Natural killer cell (primary cell): ENCODE results near the gene PAXIP1. TPM values are rescaled to one million over a fixed set of nuclear protein-coding genes. Genes with fewer than 3 reads are reported as not detected.
A peak's percentile ranks its signal among the peaks of the same experiment; 100 is the strongest.

Experiments
- ATAC-seq, 3 donors: fragments of 150-1000 bp in 2 of 3; fragments of 200-7000 bp in 1 of 3; cut with Tn5 transposase; 1 replicate in 1 of 3; 2 replicates in 2 of 3; pipeline ENCODE4 v1.10.0; 2021; ENCODE audit warnings: mild to moderate bottlenecking in 2 of 3, moderate library complexity in 2 of 3
- DNase-seq, 2 donors: peaks; one replicate each; pipeline versions ENCODE4 v3.0.0 to v3.0.0-alpha.2; 2013 to 2021; ENCODE audit warnings: mixed read lengths in 1 of 2
- H3K27ac ChIP-seq: one replicate; pipeline ENCODE4 v1.5.1; 2013; ENCODE audit warnings: mild to moderate bottlenecking, low read length
- H3K27me3 ChIP-seq: one replicate; pipeline ENCODE4 v1.6.1; 2013; ENCODE audit warnings: low read length; ENCODE audit not compliant: control insufficient read depth, insufficient read depth
- H3K36me3 ChIP-seq: one replicate; pipeline ENCODE4 v1.6.1; 2013; ENCODE audit warnings: low read length; ENCODE audit not compliant: control insufficient read depth, insufficient read depth
- H3K4me1 ChIP-seq: one replicate; pipeline ENCODE4 v1.6.1; 2013; ENCODE audit warnings: low read length; ENCODE audit not compliant: control insufficient read depth, insufficient read depth
- H3K4me3 ChIP-seq: one replicate; pipeline ENCODE4 v1.5.1; 2013; ENCODE audit warnings: low read length
- H3K9me3 ChIP-seq: one replicate; pipeline ENCODE4 v1.6.1; 2013; ENCODE audit warnings: low read length; ENCODE audit not compliant: control insufficient read depth, insufficient read depth
- H3K27ac Mint-ChIP-seq, 2 donors: one replicate each; pipeline ENCODE4 v1.8.0; 2022; ENCODE audit warnings: mild to moderate bottlenecking in 2 of 2, mixed read lengths in 2 of 2, moderate library complexity in 1 of 2
- H3K27me3 Mint-ChIP-seq, 2 donors: one replicate each; pipeline ENCODE4 v1.8.0; 2022; ENCODE audit warnings: low read depth in 2 of 2, mixed read lengths in 2 of 2
- H3K36me3 Mint-ChIP-seq: one replicate; pipeline ENCODE4 v1.8.0; 2022; ENCODE audit warnings: mixed read lengths
- H3K4me1 Mint-ChIP-seq, 2 donors: one replicate each; pipeline ENCODE4 v1.8.0; 2022; ENCODE audit warnings: mixed read lengths in 2 of 2
- H3K4me3 Mint-ChIP-seq: one replicate; pipeline ENCODE4 v1.8.0; 2022; ENCODE audit warnings: mild to moderate bottlenecking, moderate library complexity, mixed read lengths
- H3K9me3 Mint-ChIP-seq, 2 donors: one replicate each; pipeline ENCODE4 v1.8.0; 2022; ENCODE audit warnings: mixed read lengths in 2 of 2
- WGBS: methylation state at CpG from one replicate; pipeline ENCODE4 v1.1.7; 2013; ENCODE audit warnings: missing lambda C conversion rate; ENCODE audit not compliant: insufficient coverage; 5-methylcytosine and 5-hydroxymethylcytosine counted together
- intact Hi-C: fragments of 100-400 bp; cut with micrococcal nuclease; formaldehyde crosslinking; loops from one replicate; pipeline ENCODE4 v1.14.2; 2022
- total RNA-seq, 4 donors: library from RNA; stranded (reverse); fragments of 120-200 nt in 1 of 4; gene quantifications; one replicate each; pipeline versions ENCODE4 v1.2.3 to v1.2.4, GENCODE V29; 2013 to 2022
- TF ChIP-seq, protein P1 (sequence below): fragments of 200-600 bp; IDR thresholded peaks from one replicate; pipeline ENCODE4 v1.8.0; 2022; ENCODE audit warnings: antibody characterized with exemption

The PAXIP1 gene
- total RNA-seq, 3 donors from 2014 or later (not counting 1 experiment from before 2014, with no cell fraction given): 8.7 to 13.8 (median 11.2) TPM

DNA sequence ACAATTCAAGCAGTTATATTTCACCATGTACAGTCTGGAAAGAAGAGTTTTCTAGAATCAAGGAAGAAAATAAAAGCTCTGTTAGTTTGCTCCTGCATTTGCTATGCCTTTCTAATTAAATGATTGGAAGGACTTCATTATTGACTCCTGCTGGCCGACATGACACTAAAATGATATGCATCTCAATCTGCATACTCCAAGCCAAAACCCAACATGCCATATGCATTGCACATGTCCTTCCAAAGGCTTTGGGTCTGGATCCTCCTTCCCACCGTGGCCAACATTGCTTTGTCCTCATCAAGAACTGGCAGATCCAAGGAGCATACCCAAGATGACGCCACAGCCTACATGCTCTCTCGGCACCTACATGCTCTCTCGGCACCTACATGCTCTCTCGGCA lies 46.5 kb downstream of the PAXIP1 start:
- H3K36me3 ChIP-seq: peaks cover 62% of the 10 kb centered on the region
- intact Hi-C loops: no loop called here
- no peak for DNase-seq
- no peak for ATAC-seq
- no peak overlapping the region for H3K27ac ChIP-seq
- 97% methylated on average over 6 of the region's 6 CpGs for WGBS
- no peaks in the 10 kb centered on the region for H3K9me3 ChIP-seq
- no peak overlapping the region for H3K4me3 Mint-ChIP-seq
- H3K4me1 ChIP-seq: no peaks in the 10 kb centered on the region
- no peak overlapping the region for H3K27ac Mint-ChIP-seq
- H3K27me3 ChIP-seq: no peaks in the 10 kb centered on the region
- H3K4me3 ChIP-seq: no peak overlapping the region
- TF ChIP-seq, protein P1, sequence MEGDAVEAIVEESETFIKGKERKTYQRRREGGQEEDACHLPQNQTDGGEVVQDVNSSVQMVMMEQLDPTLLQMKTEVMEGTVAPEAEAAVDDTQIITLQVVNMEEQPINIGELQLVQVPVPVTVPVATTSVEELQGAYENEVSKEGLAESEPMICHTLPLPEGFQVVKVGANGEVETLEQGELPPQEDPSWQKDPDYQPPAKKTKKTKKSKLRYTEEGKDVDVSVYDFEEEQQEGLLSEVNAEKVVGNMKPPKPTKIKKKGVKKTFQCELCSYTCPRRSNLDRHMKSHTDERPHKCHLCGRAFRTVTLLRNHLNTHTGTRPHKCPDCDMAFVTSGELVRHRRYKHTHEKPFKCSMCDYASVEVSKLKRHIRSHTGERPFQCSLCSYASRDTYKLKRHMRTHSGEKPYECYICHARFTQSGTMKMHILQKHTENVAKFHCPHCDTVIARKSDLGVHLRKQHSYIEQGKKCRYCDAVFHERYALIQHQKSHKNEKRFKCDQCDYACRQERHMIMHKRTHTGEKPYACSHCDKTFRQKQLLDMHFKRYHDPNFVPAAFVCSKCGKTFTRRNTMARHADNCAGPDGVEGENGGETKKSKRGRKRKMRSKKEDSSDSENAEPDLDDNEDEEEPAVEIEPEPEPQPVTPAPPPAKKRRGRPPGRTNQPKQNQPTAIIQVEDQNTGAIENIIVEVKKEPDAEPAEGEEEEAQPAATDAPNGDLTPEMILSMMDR: no peak
- H3K4me1 Mint-ChIP-seq: no peaks in the 10 kb centered on the region
- H3K27me3 Mint-ChIP-seq: no peaks in the 10 kb centered on the region
- peaks cover under 1% of the 10 kb centered on the region for H3K36me3 Mint-ChIP-seq
- no peaks in the 10 kb centered on the region for H3K9me3 Mint-ChIP-seq

DNA sequence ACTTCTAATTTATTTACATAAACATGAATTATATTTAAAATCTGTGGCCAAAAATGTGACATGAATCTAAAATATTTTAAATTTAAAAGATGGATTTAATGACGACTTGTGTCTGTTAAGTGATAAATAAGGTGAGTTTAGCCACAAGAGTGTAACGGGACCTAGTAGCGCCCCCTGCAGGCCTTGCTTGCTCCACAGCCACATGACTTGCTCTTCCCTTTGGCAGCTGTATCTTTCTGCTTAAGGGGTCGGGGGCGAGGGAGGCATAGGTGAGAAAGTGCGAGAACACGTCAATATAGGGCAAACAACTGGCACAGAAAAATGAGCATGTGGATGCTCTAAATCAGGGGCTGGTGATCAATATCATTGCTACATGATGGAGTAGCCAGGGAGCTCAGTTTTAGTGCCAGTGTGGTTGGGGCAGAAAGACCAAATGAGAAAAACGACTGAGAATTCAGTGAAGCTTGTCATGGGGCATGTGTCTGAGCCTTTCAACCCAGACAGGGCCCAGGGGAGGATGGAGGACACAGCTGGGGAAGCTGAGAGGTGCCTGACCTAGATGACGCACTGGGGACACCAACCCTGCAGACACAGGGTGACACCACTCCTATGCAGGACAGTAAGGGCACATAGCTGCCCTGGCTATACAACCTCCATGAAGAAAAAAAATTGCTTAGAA lies 49.8 kb downstream of the PAXIP1 start:
- Histone ChIP-seq H3K4me3 (no peak overlapping the region), H3K4me1 (no peaks in the 10 kb centered on the region), H3K36me3 (peaks cover 46% of the 10 kb centered on the region), H3K9me3 (no peaks in the 10 kb centered on the region), H3K27ac (no peak overlapping the region), H3K27me3 (no peaks in the 10 kb centered on the region)
- peaks cover 7% of the 10 kb centered on the region for H3K36me3 Mint-ChIP-seq
- ATAC-seq: peak in 2 of 3 donors; percentile 50 to 61
- TF ChIP-seq, protein P1: peak; percentile 62
- no peaks in the 10 kb centered on the region for H3K9me3 Mint-ChIP-seq
- no peaks in the 10 kb centered on the region for H3K27me3 Mint-ChIP-seq
- DNase-seq: peak; percentile 39 to 83
- H3K4me3 Mint-ChIP-seq: no peak overlapping the region
- no peaks in the 10 kb centered on the region for H3K4me1 Mint-ChIP-seq
- H3K27ac Mint-ChIP-seq: no peak overlapping the region
- intact Hi-C loops: loop anchor here (1.0 to 2.0 kb wide), 2 partner anchors 26 to 40 kb away; no protein-coding TSS in a partner anchor
- 85% methylated on average over 9 of the region's 9 CpGs for WGBS

DNA sequence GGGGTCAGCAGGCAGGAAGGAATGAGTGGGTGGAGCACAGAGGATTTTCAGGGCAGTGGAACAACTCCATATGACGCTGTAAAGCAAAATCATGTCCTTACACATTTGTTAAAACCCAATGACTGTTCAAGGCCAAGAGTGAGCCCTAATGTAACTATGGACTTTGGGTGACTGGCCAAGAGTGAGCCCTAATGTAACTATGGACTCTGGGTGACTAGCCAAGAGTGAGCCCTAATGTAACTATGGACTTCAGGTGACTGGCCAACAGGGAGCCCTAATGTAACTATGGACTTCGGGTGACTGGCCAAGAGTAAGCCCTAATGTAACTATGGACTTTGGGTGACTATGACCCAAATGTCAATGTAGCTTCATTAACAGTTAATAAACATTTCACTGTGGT lies 52.0 kb downstream of the PAXIP1 start:
- Histone ChIP-seq H3K9me3 (no peaks in the 10 kb centered on the region), H3K4me3 (no peak overlapping the region), H3K27me3 (no peaks in the 10 kb centered on the region), H3K4me1 (no peaks in the 10 kb centered on the region), H3K36me3 (peaks cover 63% of the 10 kb centered on the region), H3K27ac (no peak overlapping the region)
- ATAC-seq (no peak), DNase-seq (no peak)
- H3K4me3 Mint-ChIP-seq: no peak overlapping the region
- H3K36me3 Mint-ChIP-seq: peaks cover 16% of the 10 kb centered on the region
- intact Hi-C loops: no loop called here
- no peaks in the 10 kb centered on the region for H3K27me3 Mint-ChIP-seq
- no peak overlapping the region for H3K27ac Mint-ChIP-seq
- 92% methylated on average over 2 of the region's 2 CpGs for whole genome bisulfite sequencing
- no peaks in the 10 kb centered on the region for H3K4me1 Mint-ChIP-seq
- TF ChIP-seq, protein P1: no peak
- no peaks in the 10 kb centered on the region for H3K9me3 Mint-ChIP-seq

DNA sequence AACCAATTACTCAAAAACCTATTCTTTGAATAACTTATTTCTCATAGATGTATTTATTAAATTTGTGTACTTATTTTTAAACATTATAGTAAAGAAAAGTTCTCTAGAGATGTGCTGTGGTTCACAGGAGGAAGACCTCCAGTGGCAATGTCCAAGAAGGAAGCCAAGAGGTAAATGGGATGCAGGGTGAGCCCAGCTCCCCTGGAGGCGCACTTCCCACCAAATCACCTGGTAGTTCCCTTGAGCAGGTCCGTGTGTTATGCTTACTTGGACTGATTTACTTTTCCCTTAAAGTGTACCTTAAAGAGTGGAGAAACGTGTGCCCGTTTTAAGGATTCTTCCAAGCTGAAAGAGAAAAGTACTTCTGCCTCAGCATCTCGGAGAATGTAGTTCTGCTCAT lies 55.3 kb downstream of the PAXIP1 start:
- 98% methylated on average over 5 of the region's 5 CpGs for WGBS
- no peaks in the 10 kb centered on the region for H3K9me3 Mint-ChIP-seq
- H3K36me3 Mint-ChIP-seq: peaks cover 16% of the 10 kb centered on the region
- ATAC-seq (no peak), DNase-seq (no peak)
- peaks cover 52% of the 10 kb centered on the region for H3K36me3 ChIP-seq
- H3K27me3 Mint-ChIP-seq: no peaks in the 10 kb centered on the region
- H3K27ac Mint-ChIP-seq: no peak overlapping the region
- no peaks in the 10 kb centered on the region for H3K27me3 ChIP-seq
- H3K4me1 ChIP-seq: no peaks in the 10 kb centered on the region
- intact Hi-C loops: no loop called here
- no peak overlapping the region for H3K27ac ChIP-seq
- no peaks in the 10 kb centered on the region for H3K9me3 ChIP-seq
- no peak overlapping the region for H3K4me3 ChIP-seq
- no peaks in the 10 kb centered on the region for H3K4me1 Mint-ChIP-seq
- TF ChIP-seq, protein P1: no peak
- no peak overlapping the region for H3K4me3 Mint-ChIP-seq
